ENCODE data around the gene CASP7.
"Not testable (repeated sequence)": the region's sequence is repeated elsewhere in the genome, so short reads cannot be mapped to it uniquely, and the experiment has no call there.

The CASP7 gene

DNA sequence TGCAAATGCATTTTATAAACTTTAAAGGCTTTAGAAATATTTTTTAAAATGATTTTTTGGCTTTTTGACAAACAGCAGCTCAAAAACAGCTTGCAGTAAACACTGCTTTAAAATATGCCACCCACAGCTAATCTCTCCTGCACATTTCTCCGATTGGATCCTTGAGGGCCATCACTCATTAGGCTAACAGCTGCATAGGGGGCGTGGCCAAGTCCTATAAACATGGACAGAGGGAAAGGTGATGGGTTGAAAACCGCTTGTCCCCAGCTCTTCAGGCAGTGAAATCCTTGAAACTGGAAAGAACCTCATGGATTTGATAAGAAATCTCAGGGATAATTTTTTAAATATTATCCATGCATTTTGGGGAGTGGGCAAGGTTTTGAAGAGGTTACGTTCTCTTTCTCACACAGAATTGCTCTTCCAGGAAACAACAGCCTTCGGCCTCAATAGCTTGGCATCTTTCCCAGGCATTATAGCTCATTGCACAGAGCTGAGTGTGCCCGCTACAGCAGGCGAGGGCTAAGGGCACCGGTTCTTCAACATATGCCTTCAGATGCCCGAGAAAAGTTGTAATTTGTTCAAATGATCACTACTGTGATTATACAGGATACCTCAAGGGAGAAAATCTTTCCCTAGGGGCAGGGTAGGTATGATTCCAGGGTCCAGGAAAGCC is 73.4 kb downstream of the CASP7 start:
- DNase-seq (ENCODE audit: low spot score) = no peak

DNA sequence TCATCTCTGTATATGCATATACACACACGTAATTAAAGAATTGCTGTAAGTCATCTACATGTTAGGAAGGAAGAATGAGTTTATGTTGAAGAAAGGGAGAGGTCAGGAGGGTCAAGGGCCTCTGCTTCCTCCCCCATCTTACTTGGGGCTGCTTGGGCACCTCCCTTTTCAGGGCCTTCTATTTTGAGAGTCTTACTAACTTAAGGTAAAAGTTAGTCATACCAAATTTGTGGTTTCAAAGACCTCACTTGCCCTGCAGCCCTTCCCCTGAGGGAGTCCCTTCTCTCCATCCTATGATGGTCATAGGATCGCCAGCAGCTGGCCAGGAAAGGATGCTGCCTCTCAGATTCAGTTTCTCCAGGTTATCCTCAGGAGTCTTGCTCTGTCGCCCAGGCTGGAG is 74.4 kb downstream of the CASP7 start:
- no peak for DNase-seq (ENCODE audit: low spot score)

DNA sequence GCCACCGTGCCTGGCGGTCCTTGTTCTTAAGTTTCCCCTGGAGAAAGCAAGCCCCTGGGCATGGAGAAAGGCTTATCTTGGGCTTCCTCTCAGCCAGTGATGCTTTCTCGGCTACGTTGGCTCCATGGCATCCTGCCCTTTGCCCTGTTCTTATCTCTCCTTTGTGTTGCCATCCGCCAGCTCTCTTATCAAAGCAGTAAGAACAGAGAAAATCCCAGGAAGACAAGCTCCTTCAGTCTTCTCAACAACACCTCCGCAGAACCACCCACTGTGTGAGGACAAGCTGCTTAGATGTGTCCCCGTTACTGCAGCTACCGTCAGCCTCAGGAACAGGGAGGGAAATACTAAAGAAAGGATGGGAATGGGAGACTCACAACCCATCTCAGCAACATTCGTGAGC is 75.1 kb downstream of the CASP7 start:
- no peak for DNase-seq (ENCODE audit: low spot score)

DNA sequence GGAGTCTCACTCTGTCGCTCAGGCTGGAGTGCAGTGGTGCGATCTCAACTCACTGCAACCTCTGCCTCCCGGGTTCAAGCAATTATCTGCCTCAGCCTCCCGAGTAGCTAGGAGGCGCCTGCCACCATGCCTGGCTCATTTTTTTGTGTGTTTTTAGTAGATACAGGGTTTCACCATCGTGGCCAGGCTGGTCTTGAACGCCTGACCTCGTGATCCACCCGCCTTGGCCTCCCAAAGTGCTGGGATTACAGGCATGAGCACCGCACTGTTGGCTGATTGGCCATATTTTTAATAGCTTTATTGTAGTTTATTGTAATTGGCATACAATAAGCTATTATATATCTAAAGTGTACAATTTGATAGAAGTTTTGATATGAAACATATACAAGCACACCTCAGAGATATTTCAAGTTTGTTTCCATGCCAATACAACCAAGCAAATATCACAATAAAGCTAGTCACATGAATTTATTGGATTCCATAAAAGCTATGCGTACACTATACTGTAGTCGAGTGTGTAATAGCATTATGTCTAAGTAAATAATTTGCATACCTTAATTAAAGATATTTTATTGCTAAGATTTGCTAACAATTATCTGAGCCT is 77.3 kb downstream of the CASP7 start:
- no peak for DNase-seq (ENCODE audit: low spot score)

DNA sequence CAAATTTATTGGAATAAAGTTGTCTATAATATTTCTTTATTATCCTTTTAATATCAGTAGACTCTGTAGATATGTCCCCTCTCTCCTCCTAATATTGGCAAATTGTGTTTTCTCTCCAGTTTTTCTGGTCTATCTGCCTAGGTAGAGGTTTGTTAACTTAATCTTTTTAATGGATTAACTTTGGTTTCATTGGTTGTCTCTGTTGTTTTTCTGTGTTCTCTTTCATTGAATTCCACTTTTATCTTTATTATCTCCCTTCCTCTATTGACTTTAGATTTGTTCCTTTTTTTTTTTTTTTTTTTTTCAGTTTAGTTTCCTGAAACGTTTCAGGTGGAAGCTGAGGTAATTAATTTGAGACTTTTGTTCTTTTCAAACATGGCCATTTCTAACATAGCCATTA is 82.4 kb downstream of the CASP7 start:
- DNase-seq (ENCODE audit: low spot score) = no peak

DNA sequence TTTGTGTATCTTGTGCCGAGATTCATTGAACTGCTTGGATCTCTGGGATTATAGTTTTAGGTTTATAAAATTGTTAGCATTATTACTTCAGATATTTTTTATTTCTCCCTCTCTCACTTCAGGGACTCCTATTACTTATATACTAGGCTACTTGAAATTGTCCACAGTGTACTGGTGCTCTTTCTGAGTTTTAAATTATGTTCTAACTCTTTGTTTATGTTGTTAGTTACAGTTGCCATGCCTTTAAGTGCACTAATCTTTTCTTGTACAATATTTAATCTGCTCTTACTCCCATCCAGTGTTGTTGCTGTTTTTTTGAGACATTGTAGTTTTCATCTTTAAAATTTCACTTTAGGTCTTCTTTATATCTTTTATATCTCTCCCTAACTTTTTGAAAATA is 84.9 kb downstream of the CASP7 start:
- no peak for DNase-seq (ENCODE audit: low spot score)

DNA sequence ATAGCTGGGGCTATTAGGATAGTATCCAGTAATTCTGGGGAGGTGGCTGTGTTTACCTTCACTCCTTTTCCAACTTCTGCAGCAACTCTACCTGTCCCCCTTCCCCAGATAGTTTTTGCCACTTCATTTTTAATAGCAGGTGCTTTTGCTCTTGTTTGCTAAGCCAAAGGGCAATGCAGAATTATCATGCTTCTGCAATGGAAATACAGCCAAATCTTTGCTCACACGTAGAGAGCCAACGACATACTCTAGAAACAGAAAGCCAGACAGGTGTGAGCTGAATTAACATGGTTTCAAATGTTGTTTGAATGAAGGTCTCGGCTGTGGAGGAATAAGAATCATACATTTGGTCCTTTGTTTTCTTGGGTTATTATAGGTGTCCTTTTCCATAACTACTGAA is 86.2 kb downstream of the CASP7 start:
- no peak for DNase-seq (ENCODE audit: low spot score)

DNA sequence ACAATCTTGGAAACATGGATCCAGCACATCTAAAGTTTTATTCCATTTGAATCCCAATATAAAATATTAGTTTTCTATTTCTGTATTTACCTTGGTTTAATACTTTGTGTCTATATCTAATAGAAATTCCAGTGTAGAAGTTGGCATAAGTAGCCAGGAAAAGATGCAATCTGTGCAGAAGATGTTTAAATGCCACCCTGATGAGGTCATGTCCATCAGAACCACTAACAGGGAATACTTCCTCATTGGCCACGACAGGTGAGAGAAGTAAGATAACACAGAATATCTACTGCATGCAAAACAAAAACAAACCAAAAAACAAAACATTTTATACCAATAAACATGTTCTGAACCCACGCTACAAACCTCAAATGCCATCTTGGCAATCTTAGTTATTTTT is 87.5 kb downstream of the CASP7 start:
- DNase-seq (ENCODE audit: low spot score) = no peak

DNA sequence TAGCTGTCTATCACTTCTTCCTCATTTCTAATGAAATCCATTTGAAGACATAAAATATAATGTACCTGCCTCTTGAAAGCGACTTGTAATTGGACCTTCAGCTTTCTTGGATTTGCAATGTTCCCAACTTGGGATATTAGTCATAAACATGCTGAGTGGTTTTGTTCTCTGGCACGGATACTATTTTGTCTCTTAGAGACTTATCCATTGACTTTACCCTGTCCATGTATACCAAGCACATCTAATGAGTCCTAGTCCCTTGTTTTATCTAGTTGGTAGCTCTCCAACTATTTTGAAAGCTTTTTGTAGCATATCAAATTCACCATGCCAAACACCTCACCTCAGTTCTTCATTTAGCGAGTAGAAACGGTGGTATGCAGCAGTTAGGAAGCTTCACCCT is 90.6 kb downstream of the CASP7 start:
- DNase-seq (ENCODE audit: low spot score) = no peak

DNA sequence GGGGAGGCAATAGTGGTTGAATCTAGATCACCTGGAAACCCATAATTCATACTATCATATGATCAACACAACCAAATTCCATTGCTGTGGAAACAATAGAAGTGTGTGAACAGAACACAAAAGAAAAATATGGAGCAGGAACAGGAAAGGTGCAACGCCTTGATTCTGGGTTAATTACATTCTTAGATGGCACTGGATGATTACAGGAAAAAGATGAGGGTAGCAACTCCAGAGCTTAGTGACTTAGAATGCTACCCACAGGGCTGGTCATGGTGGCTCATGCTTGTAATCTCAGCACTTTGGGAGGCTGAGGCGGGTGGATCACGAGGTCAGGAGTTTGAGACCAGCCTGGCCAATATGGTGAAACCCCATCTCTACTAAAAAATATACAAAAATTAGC is 91.4 kb downstream of the CASP7 start:
- not testable (repeated sequence) for DNase-seq (ENCODE audit: low spot score)

DNA sequence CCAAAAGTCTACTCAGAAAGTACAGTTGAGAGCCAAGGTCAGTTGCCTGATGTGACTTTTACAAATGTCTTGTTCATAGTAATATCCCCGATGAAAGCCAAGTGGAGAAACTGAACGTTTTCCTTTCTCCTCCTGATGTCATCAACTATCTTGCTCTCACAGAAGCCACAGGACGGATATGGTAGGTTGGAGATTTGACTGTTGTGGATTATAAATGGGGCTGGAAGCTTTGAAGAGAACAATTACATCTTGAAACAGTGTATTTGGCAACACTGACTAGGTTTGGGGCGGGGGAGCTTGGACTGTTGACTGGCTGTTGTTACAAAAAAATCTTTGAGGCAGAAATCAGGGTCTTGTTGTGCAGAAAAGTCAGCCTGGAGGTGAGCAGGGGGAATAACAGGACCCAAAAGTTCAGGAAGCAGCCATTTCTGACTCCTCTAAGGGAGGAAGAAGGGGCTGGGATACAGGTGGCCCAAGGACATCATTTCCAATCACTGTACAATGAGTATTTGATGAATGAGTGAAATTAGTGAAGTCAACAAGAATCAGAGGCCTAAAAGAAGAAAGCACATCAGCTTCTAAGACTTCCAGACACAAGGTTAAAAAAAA is 96.1 kb downstream of the CASP7 start:
- DNase-seq (ENCODE audit: low spot score) = no peak

DNA sequence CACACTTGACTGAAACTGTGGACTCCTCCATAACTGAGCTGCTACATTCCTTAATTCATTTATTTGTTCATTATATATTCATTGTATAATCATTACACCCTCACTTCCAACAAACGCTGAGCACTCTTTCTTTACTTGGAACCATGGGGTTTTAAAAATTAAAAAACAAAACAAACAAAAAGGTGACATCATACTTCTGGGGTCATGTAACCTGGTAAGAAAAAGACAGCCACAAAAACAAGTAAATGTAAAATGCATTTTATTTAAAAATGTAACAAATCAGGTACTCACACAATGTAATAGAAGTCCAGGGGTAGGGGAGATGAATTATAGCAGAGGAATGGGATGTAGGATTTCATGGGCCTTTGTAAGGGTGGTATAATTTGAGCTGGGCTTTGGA is 96.8 kb downstream of the CASP7 start:
- DNase-seq (ENCODE audit: low spot score) = no peak

All from SK-N-DZ (cell line).